AG08395 (cell line): Measurements from ENCODE around the gene COL5A2.

ENCODE experiments used
- DNase-seq: peaks from one replicate; pipeline ENCODE4 v3.0.0; 2012; ENCODE audit warnings: mixed read lengths, low spot score

COL5A2 gene

DNA sequence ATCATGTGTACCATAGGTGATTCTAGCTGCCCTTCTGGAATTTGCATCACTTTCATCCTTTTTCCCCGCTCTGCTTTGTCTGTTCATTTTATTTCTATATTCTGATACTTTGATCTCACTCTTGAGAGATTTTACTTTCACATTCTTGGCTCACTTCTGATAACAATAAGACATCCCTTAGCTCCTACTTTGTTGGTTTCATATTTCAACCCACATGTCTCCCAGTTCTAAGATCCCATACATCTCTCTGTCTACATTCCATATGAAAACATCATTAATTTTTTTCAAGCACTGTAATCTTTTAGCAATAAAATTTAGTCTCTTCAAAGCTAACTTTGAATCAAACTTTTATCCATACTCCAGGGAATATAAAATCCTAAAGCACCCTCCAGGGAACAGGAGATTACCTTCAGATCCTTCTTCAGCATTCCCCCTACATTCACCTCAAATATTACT lies 129.8 kb downstream of the COL5A2 start:
- DNase-seq: no peak

DNA sequence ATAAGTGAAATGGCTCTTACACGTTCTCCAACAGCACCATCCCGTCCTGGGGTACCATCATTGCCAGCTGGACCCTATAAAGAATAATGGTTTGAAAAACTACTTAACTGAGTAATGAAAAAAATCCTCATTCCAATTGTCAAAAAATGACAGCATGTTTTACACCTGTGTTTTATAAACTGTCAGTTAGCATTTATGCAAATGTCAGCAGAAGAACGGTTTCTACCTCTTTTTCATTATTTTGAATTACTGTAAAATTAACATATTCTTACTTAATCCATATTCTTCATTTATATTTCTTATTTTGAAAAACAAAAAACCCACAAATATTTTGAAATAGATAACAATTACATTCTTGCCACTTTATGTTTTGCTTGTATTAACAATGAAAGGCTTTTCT lies 131.4 kb downstream of the COL5A2 start:
- DNase-seq: no peak

DNA sequence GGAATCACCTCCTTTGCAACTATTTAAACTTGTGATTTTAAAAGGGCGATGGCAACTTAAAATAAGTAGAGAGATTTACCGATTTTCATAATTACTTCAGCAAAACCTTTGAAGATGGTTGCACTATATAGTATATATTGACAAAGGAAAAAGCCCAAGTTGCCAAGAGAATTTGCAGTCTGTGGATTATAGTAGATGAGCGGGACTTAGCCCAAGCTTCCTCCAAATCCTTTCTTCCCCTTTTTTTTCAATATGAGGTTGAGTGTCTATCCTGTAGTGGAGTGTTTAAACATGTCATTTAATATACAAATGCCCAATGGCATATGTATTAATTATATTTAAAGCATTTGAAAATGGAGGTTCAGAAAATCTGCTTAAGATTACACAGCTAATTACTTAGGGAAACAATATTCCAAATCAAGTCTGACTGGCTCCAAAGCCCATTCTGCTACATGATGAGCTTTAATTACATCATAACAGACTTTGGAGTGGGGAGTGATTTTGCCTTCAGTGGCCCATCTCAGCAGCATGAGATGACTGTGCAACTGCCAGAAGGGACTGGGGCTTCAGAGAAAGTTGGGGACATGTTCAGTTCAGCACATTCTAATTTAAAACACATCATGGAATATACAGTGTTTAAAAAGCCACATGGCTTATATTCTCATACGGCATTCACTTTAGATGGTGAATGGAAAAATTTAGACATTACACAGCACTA lies 132.2 kb downstream of the COL5A2 start:
- DNase-seq: no peak

DNA sequence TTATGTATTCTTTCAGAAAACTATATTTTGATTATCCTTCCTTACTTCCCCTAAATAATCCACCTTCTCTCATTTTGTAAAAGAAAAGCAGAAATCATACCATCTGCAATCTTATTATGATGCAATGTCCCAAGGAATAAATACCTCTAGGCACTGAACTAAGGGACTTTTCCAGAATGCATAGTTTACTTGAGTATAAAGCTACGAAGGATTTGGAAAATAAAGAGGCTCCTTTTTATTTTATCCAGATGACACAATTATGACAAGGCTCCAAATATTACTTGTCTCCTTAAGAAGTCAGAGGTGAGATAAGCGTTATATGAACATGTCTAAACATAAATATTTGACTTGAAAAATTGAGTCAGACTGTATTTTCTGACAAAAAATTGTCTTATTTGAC lies 133.2 kb downstream of the COL5A2 start:
- DNase-seq: no peak

DNA sequence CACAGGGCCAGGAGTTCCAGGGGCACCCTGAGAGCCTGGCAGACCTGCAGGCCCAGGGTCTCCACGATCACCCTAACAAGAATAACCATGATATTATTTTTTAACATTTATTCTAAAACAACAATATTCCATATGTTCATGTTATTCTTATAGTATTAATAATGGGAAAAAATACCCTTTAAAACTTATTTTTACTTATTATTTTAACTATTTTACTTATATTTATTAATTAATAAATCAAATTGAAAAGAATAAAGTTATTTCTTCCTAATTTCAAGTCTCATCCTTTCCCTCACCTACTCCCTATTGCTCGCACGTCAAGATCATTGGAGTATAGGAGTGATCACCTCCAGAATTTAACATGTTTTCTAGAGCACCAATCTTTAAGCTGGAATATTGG lies 133.7 kb downstream of the COL5A2 start:
- DNase-seq: no peak

DNA sequence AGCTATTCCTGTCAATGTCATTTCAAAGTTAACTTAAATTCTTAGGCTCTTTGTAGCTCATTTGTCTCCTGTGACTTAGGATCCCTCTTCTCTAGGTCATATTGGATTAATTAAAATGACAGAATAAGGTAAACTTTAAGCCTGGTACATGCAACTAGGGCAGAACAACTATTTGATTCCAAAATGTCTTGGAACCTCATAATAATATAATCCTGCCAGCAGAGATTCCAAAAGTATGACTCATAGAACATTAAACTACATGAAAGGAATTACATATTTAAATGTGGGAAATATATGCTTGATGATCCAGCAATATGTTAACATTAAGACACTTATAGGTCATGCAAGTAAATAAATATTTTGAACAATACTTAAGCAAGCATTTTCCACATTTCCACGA lies 142.0 kb downstream of the COL5A2 start:
- peak; percentile 31 for DNase-seq

DNA sequence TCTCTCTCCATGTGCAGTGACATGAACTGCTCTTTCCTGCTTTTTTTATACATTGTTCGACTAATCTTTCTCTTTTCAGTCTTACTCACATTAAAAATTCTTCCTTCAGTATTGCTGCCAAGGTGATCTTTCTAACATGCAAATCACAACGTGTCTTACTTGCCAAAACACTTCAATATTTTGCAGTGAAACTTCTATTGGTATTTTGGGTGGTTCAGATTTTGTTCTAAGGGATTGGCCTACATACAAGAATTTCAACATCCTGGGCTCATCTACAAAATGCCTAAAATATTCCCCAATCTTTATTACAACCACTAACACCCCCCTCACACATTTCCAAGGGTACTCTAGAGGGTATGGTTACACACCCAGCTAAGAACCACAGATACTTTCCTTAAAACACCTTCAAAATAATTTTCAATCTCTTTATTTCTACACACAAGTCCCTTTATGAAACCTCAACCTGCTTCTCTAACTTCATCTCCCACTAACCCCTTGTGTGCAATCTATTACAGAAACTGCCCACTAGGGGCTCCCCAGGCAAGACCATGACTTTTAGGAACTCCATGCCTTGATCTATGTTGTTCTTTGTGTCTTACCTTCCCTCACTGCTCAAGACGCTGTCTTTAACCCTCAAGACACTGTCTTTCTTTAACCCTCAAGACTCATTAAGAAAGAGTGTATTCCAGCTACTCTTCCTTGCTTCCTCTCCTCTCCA lies 154.5 kb downstream of the COL5A2 start:
- no peak for DNase-seq

DNA sequence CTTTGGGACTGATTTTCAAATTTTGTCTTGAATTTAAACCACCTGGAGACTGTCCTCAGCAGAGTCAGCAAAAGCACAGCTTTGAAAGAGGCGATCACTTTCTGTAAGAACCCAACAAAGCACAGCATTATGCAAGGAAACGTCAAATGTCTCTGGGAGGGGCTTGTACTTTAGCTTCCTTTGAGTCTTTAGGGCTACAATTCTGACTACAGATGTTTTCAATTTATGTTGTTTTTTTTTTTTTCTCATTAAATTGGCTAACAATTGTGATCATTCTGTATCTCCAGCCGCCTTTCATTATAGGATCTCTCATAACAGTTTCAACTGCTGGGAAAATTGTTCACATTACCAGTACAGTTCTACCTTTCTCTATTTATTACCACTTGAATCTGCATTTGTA lies 157.1 kb downstream of the COL5A2 start:
- peak; percentile 44 for DNase-seq

DNA sequence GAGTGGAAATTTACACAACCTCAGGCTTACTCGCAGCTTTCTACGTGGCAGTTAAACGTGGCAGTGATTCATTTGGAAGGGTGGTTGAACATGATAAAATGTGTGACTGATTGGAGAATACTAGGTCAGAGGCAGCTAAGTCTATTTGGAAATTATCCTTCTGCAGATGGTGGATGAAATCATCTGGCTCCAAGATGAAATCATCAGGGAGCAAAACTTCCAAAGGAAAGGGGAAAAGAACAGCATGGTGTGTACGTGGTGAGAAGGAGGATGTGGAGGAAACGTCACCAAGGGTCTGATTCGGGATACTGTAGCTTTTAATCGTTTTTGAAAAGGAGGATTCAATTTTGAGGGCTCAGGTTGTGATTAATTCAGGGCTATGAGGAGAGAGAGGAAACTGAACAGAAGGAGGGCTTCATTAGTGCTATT lies 157.5 kb downstream of the COL5A2 start:
- DNase-seq: peak; percentile 56

DNA sequence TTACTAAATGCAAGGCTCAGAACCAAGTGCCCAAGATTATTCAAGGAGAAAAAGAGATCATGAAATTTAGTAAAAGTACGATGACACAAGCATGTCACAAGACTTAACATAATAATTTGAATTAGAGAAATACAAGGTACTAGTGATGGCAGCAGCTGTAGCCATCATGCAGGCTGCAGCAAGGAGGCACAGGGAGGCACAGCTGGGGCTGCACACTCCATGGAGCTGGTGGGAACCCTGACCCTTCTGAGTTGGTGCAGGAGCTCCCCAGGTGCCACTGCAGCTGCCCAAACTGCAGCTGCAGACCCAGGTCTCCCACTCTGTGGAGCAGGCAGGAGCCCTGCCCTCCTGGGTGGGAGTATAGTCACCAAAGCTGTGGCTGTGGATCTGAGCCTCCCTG lies 159.4 kb downstream of the COL5A2 start:
- no peak for DNase-seq

DNA sequence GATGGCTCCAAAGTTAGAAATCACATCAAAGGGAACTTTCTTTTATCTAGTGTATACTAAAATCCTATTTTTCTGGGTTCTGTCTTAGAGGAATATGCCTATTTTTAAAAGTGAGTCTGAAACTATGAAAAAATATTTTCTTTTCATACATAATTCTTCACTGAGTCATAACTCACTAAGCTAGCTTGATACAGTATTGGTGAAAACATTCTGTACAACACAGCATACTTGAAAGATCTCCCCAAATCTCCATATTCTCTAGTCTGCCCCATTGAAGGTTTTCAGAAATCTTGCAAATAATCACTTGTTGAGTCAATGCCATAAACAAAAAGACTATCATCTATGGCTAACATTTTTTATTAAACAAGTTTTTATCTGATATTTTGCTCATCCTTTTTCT lies 160.9 kb downstream of the COL5A2 start:
- DNase-seq: no peak

DNA sequence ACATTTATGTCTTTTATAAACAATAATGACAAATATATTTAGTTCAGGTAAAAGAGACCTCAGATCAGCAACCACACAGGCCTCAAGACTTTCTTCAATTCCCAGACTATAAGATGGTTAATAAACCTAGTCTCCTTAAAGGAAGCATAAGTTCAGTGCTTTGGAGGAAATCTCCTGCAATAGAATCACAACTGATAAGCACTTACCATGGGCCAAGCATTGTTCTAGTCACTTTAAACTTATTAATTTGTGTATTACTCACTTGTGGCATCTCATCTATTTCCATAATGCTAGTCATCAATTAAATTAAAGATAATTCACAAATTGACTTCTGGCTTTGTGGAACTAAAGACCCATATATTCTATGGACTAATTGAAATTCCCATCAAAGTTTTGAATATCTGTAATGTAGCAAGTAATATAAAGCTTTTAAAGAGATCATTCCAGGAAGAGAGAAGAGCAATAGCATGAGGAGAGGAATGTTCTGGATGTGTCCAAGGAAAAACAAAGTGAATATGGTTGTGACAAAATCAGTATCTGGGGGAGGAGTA lies 163.2 kb downstream of the COL5A2 start:
- no peak for DNase-seq

DNA sequence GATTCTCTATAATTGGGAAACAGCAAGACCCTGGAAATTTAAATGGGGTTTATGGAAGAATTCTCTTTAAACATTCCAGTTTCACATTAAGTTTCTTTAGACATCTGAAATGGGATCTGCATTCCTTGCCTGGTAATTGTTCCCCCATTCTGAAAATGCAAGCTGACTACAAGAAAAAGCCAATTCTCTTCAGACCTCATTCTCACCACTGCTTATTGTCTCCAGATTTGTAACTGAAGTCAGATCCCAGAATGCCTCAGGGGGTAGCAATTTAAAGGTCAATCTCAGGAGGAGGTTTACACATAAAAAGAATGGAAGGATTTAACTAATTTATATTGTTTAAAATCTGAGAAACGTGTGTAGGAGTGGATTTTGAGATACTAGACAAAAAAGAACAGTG lies 164.2 kb downstream of the COL5A2 start:
- DNase-seq: no peak

DNA sequence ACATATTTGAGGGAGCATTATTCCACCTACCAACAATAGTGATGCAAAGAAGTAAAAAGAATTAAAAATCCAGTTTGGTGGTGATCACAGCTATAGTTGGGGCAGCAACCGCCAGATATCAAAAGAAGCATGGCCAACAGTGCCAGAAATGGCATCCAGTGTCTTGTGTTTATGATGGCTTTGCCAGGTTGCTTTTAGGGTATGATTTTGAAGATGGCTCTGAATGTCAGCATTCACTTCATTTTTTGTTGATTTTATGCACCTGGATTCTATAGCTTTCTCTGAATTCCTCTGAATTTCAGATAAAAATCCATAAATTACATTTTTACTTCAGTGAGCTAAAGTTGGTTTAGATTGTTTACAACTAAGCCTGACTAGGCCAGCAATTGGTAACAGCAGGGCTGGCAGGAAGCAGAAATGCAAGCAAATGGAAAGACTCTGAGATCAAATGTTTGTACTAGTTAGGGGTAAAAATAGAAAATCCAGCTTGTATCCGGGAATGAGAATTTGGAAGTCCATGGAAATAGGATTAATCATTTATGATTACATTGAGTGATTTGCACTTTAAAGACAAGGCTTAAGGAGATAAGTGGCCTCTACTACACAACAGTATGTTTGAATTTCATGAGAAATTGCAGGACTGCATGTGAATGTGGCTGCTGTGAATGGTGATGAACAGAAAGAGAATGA lies 165.0 kb downstream of the COL5A2 start:
- peak; percentile 22 for DNase-seq

DNA sequence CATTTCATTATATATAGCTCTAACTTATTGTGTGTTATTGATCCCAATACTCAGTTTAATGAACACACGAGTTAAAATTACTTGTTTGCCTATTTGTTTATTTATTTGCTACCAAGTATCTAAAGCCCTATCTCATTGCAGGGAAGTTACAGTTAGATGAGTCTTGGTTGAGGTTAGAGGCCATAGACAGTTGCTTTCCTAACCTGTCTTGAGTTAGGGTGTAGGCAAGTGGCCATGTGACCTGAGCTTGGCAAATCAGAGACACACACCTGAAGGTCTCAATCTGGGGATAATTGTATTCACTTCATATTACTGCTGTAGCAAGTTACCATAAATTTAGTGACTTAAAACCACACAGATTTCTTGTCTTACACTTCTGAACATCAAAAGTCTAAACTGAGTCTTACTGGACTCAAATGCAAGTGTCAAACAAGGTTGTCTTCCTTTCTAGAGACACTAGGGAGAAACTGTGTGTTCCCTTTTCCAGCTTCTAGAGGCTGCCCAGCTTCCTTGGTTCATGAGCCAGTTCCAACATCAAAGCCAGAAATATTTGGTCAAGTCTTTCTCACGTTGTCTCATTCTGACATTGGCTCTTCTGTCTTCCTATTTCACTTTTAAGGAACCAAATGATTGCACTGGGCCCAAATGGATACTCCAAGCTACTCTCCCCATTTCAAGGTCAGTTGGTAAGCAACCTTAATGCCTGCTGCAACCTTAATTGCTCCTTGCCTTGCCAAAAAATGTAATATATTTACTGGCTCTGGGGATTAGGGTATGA lies 165.7 kb downstream of the COL5A2 start:
- DNase-seq: no peak

DNA sequence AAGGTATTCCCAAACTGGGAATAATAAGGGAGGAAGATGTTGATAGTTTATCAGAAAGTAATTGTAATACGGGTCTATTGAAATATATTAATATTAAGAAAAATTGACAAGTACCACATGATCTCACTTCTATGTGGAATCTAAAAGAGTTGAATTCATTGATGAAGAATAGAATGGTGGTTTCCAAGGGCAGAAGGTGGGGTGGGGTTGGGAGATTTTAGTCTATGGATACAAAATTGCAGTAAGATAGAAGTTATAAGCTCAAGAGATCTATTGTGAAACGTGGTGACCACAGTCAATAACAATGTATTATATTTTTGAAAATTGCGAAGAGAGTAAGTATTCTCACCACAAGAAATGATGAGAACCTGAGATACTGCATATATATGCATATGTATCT lies 166.5 kb downstream of the COL5A2 start:
- no peak for DNase-seq

DNA sequence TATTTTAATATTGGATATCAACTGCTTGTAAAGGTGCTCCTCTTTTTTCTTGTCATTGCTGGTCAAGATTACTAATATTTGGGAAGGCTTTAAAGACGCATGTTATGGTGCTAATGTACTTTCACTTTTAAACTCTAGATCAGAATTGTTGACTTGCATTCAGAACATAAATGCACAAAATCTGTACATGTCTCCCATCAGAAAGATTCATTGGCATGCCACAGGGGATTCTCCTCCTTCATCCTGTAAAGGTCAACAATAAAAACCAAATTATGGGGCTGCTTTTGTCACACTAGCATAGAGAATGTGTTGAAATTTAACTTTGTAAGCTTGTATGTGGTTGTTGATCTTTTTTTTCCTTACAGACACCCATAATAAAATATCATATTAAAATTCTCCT lies 167.2 kb downstream of the COL5A2 start:
- DNase-seq: no peak

DNA sequence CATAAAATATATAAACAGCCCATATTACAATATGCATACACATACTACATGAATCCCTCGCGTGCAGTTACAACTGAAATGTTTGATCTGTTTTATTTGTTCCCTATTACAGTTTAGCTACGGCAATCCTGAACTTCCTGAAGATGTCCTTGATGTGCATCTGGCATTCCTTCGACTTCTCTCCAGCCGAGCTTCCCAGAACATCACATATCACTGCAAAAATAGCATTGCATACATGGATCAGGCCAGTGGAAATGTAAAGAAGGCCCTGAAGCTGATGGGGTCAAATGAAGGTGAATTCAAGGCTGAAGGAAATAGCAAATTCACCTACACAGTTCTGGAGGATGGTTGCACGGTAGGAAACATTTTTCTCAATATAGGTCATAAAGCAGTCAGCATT lies 169.0 kb downstream of the COL5A2 start:
- DNase-seq: no peak

DNA sequence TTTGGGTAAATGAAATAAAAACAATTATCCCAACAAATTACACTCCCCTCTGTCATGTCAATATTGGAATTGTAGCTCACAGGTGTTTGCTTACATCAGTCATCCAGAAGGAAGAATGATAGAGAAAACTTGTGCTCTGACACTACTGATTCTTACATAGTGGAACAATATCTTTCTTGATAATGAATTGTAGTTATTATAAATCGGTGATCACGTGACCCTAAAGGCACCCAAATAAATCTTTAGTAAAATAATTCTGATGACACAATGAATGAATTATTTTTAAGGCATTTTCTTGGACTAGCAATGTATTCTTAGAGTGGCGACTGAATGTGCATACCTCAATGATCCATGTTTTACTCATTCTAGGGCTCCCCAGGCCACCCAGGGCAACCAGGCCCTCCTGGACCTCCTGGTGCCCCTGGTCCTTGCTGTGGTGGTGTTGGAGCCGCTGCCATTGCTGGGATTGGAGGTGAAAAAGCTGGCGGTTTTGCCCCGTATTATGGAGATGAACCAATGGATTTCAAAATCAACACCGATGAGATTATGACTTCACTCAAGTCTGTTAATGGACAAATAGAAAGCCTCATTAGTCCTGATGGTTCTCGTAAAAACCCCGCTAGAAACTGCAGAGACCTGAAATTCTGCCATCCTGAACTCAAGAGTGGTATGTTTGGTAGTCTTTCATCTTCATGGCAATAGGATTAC lies 170.9 kb downstream of the COL5A2 start:
- no peak for DNase-seq

DNA sequence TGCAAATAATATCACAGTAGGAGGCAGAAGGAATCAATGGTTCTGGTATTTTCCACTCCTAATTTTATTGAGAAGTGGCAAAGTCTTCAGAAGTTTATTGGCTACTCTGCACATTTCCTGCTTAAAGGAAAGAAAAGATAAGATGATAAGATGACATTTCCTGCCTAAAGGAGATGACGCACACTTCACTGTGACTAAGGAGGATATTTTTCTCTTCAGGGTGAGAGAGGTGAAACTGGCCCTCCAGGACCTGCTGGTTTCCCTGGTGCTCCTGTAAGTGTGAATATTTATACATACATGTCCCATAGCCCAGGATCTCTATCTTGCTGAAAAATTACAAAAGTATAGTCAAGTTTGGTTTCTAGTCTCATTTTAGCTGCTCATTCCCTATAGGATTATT lies 177.5 kb downstream of the COL5A2 start:
- DNase-seq: peak; percentile 24

DNA sequence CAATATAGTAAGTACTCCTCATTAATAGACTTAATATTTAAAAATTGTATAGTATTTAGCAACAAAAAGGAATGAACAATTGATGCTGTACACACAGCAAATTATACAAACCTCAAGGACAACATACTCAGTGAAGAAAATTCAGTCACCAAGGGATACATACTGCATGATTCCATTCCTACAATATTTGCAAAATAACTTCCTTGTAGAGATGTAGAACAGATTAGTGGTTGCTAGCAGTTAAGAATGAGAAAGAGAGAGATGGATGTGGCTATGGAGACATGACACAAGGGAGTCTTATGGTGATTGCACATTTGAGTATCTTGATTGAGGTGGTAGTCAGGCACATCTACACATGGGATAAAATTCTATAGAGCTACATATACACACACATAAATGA lies 179.3 kb downstream of the COL5A2 start:
- no peak for DNase-seq
